ENCODE measurements around the gene INAFM2.

Gene INAFM2

GRCh38 chr15:40290918-40291574 lies 32.4 kb upstream of the INAFM2 start:
- Histone ChIP-seq H3K4me1 (ENCODE audit: control insufficient read depth, insufficient read depth, low read length) (peaks cover 6% of the 10 kb centered on the region), H3K4me3 (ENCODE audit: low read length) (peak overlapping the region; percentile 41), H3K27ac (ENCODE audit: low read depth, low read length) (no peak overlapping the region), H3K9ac (ENCODE audit: low read length) (no peak overlapping the region), H3K36me3 (ENCODE audit: control insufficient read depth, insufficient read depth, low read length) (no peaks in the 10 kb centered on the region), H3K27me3 (ENCODE audit: control insufficient read depth, insufficient read depth, low read length) (no peaks in the 10 kb centered on the region)

- no peaks in the 10 kb centered on the region for H3K36me3 ChIP-seq (ENCODE audit: control insufficient read depth, insufficient read depth, low read length)
- H3K9ac ChIP-seq (ENCODE audit: low read length): no peak overlapping the region
- no peaks in the 10 kb centered on the region for H3K27me3 ChIP-seq (ENCODE audit: control insufficient read depth, insufficient read depth, low read length)
- peaks cover 6% of the 10 kb centered on the region for H3K4me1 ChIP-seq (ENCODE audit: control insufficient read depth, insufficient read depth, low read length)
- no peak overlapping the region for H3K27ac ChIP-seq (ENCODE audit: low read depth, low read length)
- H3K4me3 ChIP-seq (ENCODE audit: low read length): no peak overlapping the region
Measured at GRCh38 chr15:40292246-40292645, 31.2 kb upstream of the INAFM2 start.

- H3K27ac ChIP-seq (ENCODE audit: low read depth, low read length): no peak overlapping the region
- peaks cover 6% of the 10 kb centered on the region for H3K4me1 ChIP-seq (ENCODE audit: control insufficient read depth, insufficient read depth, low read length)
- no peaks in the 10 kb centered on the region for H3K36me3 ChIP-seq (ENCODE audit: control insufficient read depth, insufficient read depth, low read length)
- H3K4me3 ChIP-seq (ENCODE audit: low read length): no peak overlapping the region
- no peak overlapping the region for H3K9ac ChIP-seq (ENCODE audit: low read length)
- H3K27me3 ChIP-seq (ENCODE audit: control insufficient read depth, insufficient read depth, low read length): no peaks in the 10 kb centered on the region
Measured at GRCh38 chr15:40293006-40293405, 30.5 kb upstream of the INAFM2 start.

- H3K27ac ChIP-seq (ENCODE audit: low read depth, low read length): no peak overlapping the region
- no peaks in the 10 kb centered on the region for H3K27me3 ChIP-seq (ENCODE audit: control insufficient read depth, insufficient read depth, low read length)
- peaks cover 6% of the 10 kb centered on the region for H3K4me1 ChIP-seq (ENCODE audit: control insufficient read depth, insufficient read depth, low read length)
- H3K4me3 ChIP-seq (ENCODE audit: low read length): no peak overlapping the region
- H3K9ac ChIP-seq (ENCODE audit: low read length): no peak overlapping the region
- peaks cover 3% of the 10 kb centered on the region for H3K36me3 ChIP-seq (ENCODE audit: control insufficient read depth, insufficient read depth, low read length)
Measured at GRCh38 chr15:40293905-40294895, 29.3 kb upstream of the INAFM2 start.

GRCh38 chr15:40295297-40295696 lies 28.2 kb upstream of the INAFM2 start:
- H3K4me1 ChIP-seq (ENCODE audit: control insufficient read depth, insufficient read depth, low read length): peaks cover 6% of the 10 kb centered on the region
- no peak overlapping the region for H3K4me3 ChIP-seq (ENCODE audit: low read length)
- H3K9ac ChIP-seq (ENCODE audit: low read length): no peak overlapping the region
- H3K27ac ChIP-seq (ENCODE audit: low read depth, low read length): no peak overlapping the region
- H3K36me3 ChIP-seq (ENCODE audit: control insufficient read depth, insufficient read depth, low read length): peaks cover 3% of the 10 kb centered on the region
- H3K27me3 ChIP-seq (ENCODE audit: control insufficient read depth, insufficient read depth, low read length): no peaks in the 10 kb centered on the region

GRCh38 chr15:40295877-40296560 lies 27.5 kb upstream of the INAFM2 start:
- no peaks in the 10 kb centered on the region for H3K27me3 ChIP-seq (ENCODE audit: control insufficient read depth, insufficient read depth, low read length)
- no peak overlapping the region for H3K9ac ChIP-seq (ENCODE audit: low read length)
- H3K27ac ChIP-seq (ENCODE audit: low read depth, low read length): no peak overlapping the region
- peaks cover 6% of the 10 kb centered on the region for H3K4me1 ChIP-seq (ENCODE audit: control insufficient read depth, insufficient read depth, low read length)
- H3K4me3 ChIP-seq (ENCODE audit: low read length): no peak overlapping the region
- peaks cover 3% of the 10 kb centered on the region for H3K36me3 ChIP-seq (ENCODE audit: control insufficient read depth, insufficient read depth, low read length)

GRCh38 chr15:40296561-40297230 lies 26.8 kb upstream of the INAFM2 start:
- no peak overlapping the region for H3K27ac ChIP-seq (ENCODE audit: low read depth, low read length)
- H3K4me1 ChIP-seq (ENCODE audit: control insufficient read depth, insufficient read depth, low read length): peaks cover 6% of the 10 kb centered on the region
- H3K27me3 ChIP-seq (ENCODE audit: control insufficient read depth, insufficient read depth, low read length): no peaks in the 10 kb centered on the region
- H3K36me3 ChIP-seq (ENCODE audit: control insufficient read depth, insufficient read depth, low read length): peaks cover 3% of the 10 kb centered on the region
- no peak overlapping the region for H3K4me3 ChIP-seq (ENCODE audit: low read length)
- H3K9ac ChIP-seq (ENCODE audit: low read length): no peak overlapping the region

GRCh38 chr15:40297356-40297755 lies 26.1 kb upstream of the INAFM2 start:
- peaks cover 6% of the 10 kb centered on the region for H3K4me1 ChIP-seq (ENCODE audit: control insufficient read depth, insufficient read depth, low read length)
- H3K9ac ChIP-seq (ENCODE audit: low read length): no peak overlapping the region
- H3K4me3 ChIP-seq (ENCODE audit: low read length): no peak overlapping the region
- H3K27ac ChIP-seq (ENCODE audit: low read depth, low read length): no peak overlapping the region
- H3K27me3 ChIP-seq (ENCODE audit: control insufficient read depth, insufficient read depth, low read length): no peaks in the 10 kb centered on the region
- H3K36me3 ChIP-seq (ENCODE audit: control insufficient read depth, insufficient read depth, low read length): peaks cover 3% of the 10 kb centered on the region

GRCh38 chr15:40298216-40298935 lies 25.1 kb upstream of the INAFM2 start:
- Histone ChIP-seq H3K9ac (ENCODE audit: low read length) (no peak overlapping the region), H3K36me3 (ENCODE audit: control insufficient read depth, insufficient read depth, low read length) (peaks cover 3% of the 10 kb centered on the region), H3K27me3 (ENCODE audit: control insufficient read depth, insufficient read depth, low read length) (no peaks in the 10 kb centered on the region), H3K27ac (ENCODE audit: low read depth, low read length) (no peak overlapping the region), H3K4me1 (ENCODE audit: control insufficient read depth, insufficient read depth, low read length) (peaks cover 6% of the 10 kb centered on the region), H3K4me3 (ENCODE audit: low read length) (no peak overlapping the region)

- Histone ChIP-seq H3K27me3 (ENCODE audit: control insufficient read depth, insufficient read depth, low read length) (no peaks in the 10 kb centered on the region), H3K27ac (ENCODE audit: low read depth, low read length) (no peak overlapping the region), H3K4me1 (ENCODE audit: control insufficient read depth, insufficient read depth, low read length) (peaks cover 6% of the 10 kb centered on the region), H3K4me3 (ENCODE audit: low read length) (no peak overlapping the region), H3K9ac (ENCODE audit: low read length) (no peak overlapping the region), H3K36me3 (ENCODE audit: control insufficient read depth, insufficient read depth, low read length) (peaks cover 5% of the 10 kb centered on the region)
Measured at GRCh38 chr15:40300367-40300766, 23.1 kb upstream of the INAFM2 start.

- Histone ChIP-seq H3K9ac (ENCODE audit: low read length) (no peak overlapping the region), H3K4me3 (ENCODE audit: low read length) (no peak overlapping the region), H3K27me3 (ENCODE audit: control insufficient read depth, insufficient read depth, low read length) (no peaks in the 10 kb centered on the region), H3K4me1 (ENCODE audit: control insufficient read depth, insufficient read depth, low read length) (peaks cover 2% of the 10 kb centered on the region), H3K36me3 (ENCODE audit: control insufficient read depth, insufficient read depth, low read length) (peaks cover 5% of the 10 kb centered on the region), H3K27ac (ENCODE audit: low read depth, low read length) (no peak overlapping the region)
Measured at GRCh38 chr15:40300771-40301170, 22.7 kb upstream of the INAFM2 start.

Measured in rectal smooth muscle tissue (tissue), 1 donor.